Progenitor cell of endocrine pancreas (in vitro differentiated cells): ENCODE measurements around the gene CD101. TPM values are rescaled to one million over a fixed set of nuclear protein-coding genes. Genes with fewer than 3 reads are reported as not detected.

Experiments used
- DNase-seq: peaks from one replicate; pipeline ENCODE4 v3.0.0; 2021; ENCODE audit warnings: low spot score; ENCODE audit not compliant: unreplicated experiment
- H3K27ac Mint-ChIP-seq: 2 replicates; pipeline ENCODE4 v1.8.0; 2021; ENCODE audit warnings: mild to moderate bottlenecking, moderate library complexity, mixed read lengths
- H3K27me3 Mint-ChIP-seq: 2 replicates; pipeline ENCODE4 v1.8.0; 2021; ENCODE audit warnings: mixed read lengths
- H3K36me3 Mint-ChIP-seq: 2 replicates; pipeline ENCODE4 v1.8.0; 2022; ENCODE audit warnings: mixed read lengths; ENCODE audit not compliant: insufficient read depth
- H3K4me1 Mint-ChIP-seq: 2 replicates; pipeline ENCODE4 v1.8.0; 2021; ENCODE audit warnings: low read depth, mixed read lengths
- H3K4me3 Mint-ChIP-seq: 2 replicates; pipeline ENCODE4 v1.8.0; 2021; ENCODE audit warnings: low read depth, mild to moderate bottlenecking, moderate library complexity, mixed read lengths
- H3K9me3 Mint-ChIP-seq: 2 replicates; pipeline ENCODE4 v1.8.0; 2021; ENCODE audit warnings: low read depth, mixed read lengths
- total RNA-seq: library from RNA; stranded (reverse); gene quantifications from 2 replicates; pipeline ENCODE4 v1.2.1, GENCODE V29; 2021
- TF ChIP-seq, protein P1 (sequence below): fragments of 200-600 bp; sonication (generic); IDR thresholded peaks from one replicate; pipeline ENCODE4 v1.5.0; 2021; ENCODE audit warnings: antibody characterized with exemption, mild to moderate bottlenecking; ENCODE audit not compliant: unreplicated experiment

CD101 gene
- total RNA-seq, 1 donor from 2014 or later, result 2.8 TPM

DNA sequence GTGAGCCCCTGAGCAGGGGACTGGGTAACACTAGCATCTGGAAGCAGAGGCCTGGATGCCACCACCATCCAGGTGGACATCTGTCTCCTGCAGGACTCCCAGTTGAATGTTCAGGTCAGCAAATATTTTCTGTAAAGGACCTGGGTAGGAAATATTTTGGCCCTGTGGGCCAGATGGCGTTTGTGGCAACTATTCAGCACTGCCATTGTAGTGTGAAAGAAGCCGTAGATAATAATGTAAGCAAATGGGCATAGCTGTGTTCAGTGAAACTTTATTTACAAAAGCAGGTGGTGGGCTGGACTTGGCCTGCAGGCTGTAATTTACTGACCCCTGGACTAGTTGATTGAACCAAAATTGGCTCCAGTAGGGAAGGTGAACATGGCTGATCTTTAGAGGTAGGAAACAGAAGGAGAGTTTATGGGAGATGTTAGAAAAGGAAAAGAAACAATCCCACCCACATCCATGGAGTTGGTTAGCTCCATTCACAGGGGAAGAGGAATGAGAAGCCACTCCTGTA is 20.0 kb upstream of the CD101 start:
- Mint-ChIP-seq H3K27me3 (no peaks in the 10 kb centered on the region), H3K4me3 (no peak overlapping the region), H3K36me3 (peaks cover 28% of the 10 kb centered on the region), H3K27ac (no peak overlapping the region), H3K4me1 (peaks cover 17% of the 10 kb centered on the region), H3K9me3 (peaks cover 12% of the 10 kb centered on the region)
- no peak for DNase-seq
- TF ChIP-seq, protein P1, sequence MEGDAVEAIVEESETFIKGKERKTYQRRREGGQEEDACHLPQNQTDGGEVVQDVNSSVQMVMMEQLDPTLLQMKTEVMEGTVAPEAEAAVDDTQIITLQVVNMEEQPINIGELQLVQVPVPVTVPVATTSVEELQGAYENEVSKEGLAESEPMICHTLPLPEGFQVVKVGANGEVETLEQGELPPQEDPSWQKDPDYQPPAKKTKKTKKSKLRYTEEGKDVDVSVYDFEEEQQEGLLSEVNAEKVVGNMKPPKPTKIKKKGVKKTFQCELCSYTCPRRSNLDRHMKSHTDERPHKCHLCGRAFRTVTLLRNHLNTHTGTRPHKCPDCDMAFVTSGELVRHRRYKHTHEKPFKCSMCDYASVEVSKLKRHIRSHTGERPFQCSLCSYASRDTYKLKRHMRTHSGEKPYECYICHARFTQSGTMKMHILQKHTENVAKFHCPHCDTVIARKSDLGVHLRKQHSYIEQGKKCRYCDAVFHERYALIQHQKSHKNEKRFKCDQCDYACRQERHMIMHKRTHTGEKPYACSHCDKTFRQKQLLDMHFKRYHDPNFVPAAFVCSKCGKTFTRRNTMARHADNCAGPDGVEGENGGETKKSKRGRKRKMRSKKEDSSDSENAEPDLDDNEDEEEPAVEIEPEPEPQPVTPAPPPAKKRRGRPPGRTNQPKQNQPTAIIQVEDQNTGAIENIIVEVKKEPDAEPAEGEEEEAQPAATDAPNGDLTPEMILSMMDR, result no peak

DNA sequence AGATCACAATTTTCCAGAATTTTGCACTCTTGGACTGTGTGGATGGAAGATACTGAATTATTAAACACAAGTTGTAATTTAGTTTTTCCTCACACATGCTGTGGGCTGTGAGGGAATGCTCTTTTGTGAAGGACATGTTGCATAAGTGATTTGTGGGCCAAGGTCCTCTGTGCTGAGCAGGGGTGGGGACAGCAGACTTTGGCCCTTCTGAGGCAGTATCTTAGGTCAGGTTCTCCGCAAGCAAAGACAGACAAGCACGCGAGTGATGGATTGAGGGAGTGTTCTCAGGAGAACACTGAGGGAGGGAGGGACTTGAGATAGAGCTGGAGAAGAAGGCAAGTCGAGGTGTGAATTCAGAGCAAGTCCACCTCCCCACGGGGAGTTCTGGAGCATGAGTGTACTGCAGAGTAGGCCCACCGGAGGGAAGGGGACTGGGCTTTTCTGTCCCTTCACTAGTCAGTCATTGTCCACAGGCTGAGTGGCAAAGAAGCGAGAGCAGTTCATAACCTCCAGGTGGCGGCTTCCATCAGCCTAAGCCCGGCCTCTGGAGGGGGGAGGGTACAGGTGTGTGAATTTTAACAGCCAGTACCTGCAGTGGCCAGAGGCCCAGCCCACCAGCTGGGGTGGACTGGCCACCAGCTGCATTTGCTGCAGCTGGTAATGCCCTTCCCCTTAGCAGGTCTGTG is 19.1 kb upstream of the CD101 start:
- TF ChIP-seq, protein P1, result no peak
- Mint-ChIP-seq H3K9me3 (peaks cover 8% of the 10 kb centered on the region), H3K4me1 (peaks cover 20% of the 10 kb centered on the region), H3K27me3 (no peaks in the 10 kb centered on the region), H3K36me3 (peaks cover 26% of the 10 kb centered on the region), H3K4me3 (no peak overlapping the region), H3K27ac (peak overlapping the region; percentile 36)
- DNase-seq, result no peak

DNA sequence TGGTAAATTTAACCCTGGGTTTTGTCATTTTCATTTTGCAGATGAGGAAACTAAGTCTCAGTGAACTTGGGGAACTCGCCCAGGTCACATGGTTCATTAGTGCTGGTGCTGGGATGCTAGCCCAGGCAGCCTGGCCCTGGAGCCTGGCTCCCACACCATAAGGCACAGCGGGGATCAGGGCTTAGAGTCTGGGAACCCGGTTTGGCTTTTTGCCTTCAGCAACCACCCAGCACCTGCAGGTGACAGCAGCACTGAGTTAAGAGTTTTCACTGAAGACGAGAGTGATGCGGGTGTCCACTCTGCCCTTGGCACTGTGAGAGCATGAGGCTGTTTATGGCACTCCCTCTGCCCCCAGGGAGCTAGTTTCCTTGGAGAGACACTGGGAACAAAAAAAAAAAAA is 18.4 kb upstream of the CD101 start:
- H3K36me3 Mint-ChIP-seq, result peaks cover 24% of the 10 kb centered on the region
- peaks cover 22% of the 10 kb centered on the region for H3K4me1 Mint-ChIP-seq
- no peak overlapping the region for H3K4me3 Mint-ChIP-seq
- DNase-seq, result no peak
- TF ChIP-seq, protein P1, result no peak
- no peaks in the 10 kb centered on the region for H3K27me3 Mint-ChIP-seq
- H3K9me3 Mint-ChIP-seq, result peaks cover 4% of the 10 kb centered on the region
- H3K27ac Mint-ChIP-seq, result no peak overlapping the region

DNA sequence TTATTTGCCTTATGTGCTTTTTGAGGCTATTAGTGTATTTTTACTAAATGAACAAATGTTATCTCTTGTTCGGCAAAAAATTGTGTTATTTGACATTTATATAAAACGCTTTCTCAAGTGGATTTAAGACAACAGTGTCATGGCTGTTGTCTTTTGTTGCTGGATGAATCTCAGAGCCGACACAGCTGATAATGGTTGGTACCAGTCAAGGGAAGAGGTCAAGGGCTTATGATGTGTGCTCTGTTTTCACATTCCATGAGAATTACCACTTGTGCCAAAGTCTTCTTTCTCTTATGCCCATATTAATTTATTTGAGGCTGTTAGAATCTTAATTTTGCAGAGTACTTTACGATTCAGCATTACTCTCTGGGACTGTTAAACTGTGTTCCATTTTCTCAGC is 17.9 kb upstream of the CD101 start:
- H3K9me3 Mint-ChIP-seq, result peaks cover 4% of the 10 kb centered on the region
- H3K36me3 Mint-ChIP-seq, result peaks cover 28% of the 10 kb centered on the region

DNA sequence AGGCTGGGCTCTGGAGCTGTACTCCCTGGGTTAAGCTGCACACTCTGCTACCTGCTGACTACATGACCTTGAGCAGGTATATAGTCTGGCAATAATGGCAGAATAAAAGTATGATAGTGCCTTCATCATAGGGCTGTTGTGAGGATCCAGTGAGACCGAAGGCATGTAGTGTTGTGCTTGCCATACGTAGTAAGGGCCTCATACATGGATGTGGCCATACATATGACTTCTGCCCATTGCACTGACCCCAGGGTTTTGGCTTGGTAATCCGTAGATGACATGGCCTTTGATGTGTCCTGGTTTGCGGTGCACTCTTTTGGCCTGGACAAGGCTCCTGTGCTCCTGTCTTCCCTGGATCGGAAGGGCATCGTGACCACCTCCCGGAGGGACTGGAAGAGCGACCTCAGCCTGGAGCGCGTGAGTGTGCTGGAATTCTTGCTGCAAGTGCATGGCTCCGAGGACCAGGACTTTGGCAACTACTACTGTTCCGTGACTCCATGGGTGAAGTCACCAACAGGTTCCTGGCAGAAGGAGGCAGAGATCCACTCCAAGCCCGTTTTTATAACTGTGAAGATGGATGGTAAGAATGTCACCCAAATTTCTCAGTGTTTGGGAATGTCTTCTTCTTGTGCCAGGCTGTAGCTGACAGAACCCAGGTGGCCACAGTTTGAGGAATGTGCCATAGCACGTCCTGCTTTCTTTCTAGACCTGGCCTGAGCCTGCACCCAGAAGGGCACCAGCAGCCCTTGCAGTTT is 17.0 kb upstream of the CD101 start:
- peaks cover 23% of the 10 kb centered on the region for H3K36me3 Mint-ChIP-seq
- no peaks in the 10 kb centered on the region for H3K27me3 Mint-ChIP-seq
- no peak overlapping the region for H3K27ac Mint-ChIP-seq
- no peak for DNase-seq
- TF ChIP-seq, protein P1, result no peak
- peaks cover 32% of the 10 kb centered on the region for H3K4me1 Mint-ChIP-seq
- no peaks in the 10 kb centered on the region for H3K9me3 Mint-ChIP-seq
- no peak overlapping the region for H3K4me3 Mint-ChIP-seq

More for the DNA sequence above, 17.9 kb upstream of the CD101 start:
- Mint-ChIP-seq H3K4me3 (no peak overlapping the region), H3K27me3 (no peaks in the 10 kb centered on the region), H3K4me1 (peaks cover 27% of the 10 kb centered on the region), H3K27ac (no peak overlapping the region)
- DNase-seq, result no peak
- TF ChIP-seq, protein P1, result no peak
